Activated naive CD8-positive, alpha-beta T cell treated with anti-CD3 and anti-CD28 coated beads, Interleukin-2, amount 50 U/mL, for 24 hours (primary cell): ENCODE data around the gene F2RL1.
A peak's percentile ranks its signal among the peaks of the same experiment; 100 is the strongest.
"Not testable (repeated sequence)": the region's sequence is repeated elsewhere in the genome, so short reads cannot be mapped to it uniquely, and the experiment has no call there.

ENCODE experiments used
- ATAC-seq: fragments of 150-1000 bp; cut with Tn5 transposase; one replicate; pipeline ENCODE4 v1.10.0; 2021
- DNase-seq: peaks from one replicate; pipeline ENCODE4 v3.0.0; 2021
- H3K27ac Mint-ChIP-seq: one replicate; pipeline ENCODE4 v1.8.0; 2021; ENCODE audit warnings: mild to moderate bottlenecking, mixed read lengths
- H3K27me3 Mint-ChIP-seq: one replicate; pipeline ENCODE4 v1.8.0; 2021; ENCODE audit warnings: mixed read lengths
- H3K36me3 Mint-ChIP-seq: one replicate; pipeline ENCODE4 v1.8.0; 2021; ENCODE audit warnings: low read depth, mixed read lengths
- H3K4me1 Mint-ChIP-seq: one replicate; pipeline ENCODE4 v1.8.0; 2021; ENCODE audit warnings: mixed read lengths
- H3K4me3 Mint-ChIP-seq: one replicate; pipeline ENCODE4 v1.8.0; 2021; ENCODE audit warnings: mild to moderate bottlenecking, moderate library complexity, mixed read lengths
- H3K9me3 Mint-ChIP-seq: one replicate; pipeline ENCODE4 v1.8.0; 2021; ENCODE audit warnings: mixed read lengths

The F2RL1 gene, protein sequence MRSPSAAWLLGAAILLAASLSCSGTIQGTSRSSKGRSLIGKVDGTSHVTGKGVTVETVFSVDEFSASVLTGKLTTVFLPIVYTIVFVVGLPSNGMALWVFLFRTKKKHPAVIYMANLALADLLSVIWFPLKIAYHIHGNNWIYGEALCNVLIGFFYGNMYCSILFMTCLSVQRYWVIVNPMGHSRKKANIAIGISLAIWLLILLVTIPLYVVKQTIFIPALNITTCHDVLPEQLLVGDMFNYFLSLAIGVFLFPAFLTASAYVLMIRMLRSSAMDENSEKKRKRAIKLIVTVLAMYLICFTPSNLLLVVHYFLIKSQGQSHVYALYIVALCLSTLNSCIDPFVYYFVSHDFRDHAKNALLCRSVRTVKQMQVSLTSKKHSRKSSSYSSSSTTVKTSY

DNA sequence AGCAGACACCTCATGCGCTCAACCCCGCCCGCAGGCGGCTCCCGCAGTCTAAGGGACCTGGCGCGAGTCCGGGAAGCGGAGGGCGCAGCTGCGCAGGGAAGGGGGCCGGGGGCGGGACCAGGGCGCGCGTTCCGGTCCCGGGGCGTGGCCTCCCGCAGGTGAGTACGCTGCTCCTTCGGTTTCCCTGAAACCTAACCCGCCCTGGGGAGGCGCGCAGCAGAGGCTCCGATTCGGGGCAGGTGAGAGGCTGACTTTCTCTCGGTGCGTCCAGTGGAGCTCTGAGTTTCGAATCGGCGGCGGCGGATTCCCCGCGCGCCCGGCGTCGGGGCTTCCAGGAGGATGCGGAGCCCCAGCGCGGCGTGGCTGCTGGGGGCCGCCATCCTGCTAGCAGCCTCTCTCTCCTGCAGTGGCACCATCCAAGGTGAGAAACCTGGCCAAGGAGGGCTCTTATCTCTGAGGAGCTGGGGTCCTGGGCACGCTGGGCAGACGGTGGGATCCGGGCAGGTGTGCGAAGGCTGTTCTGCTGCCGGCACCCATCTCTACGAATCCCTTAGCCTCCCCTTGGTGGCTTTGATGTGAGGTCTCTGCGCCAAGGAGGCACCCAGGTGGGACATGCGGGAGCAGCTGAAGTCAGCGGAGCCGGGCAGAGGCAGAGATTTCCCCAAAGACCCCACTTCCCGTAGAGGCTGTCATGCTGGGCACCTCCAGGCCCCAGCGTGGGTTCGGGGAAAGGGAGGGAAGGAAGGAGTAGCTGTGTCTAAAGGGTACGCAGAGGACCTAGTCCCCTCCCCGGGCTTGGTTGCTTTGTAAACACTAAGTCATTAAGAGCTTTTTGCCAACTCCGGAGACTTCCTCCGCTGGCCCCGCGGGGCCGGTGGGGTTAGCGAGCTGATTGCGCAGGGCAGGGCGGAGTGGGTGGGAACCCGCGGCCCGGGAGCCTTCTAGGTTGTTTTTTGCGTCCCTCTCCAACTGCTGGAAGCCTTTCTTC, at the start of gene F2RL1:
F2RL1 (plus strand) TSS at position 187 of the 988 bp plus-strand sequence; CDS start at position 340, 153 bp downstream.
- Mint-ChIP-seq H3K9me3 (no peaks in the 10 kb centered on the region), H3K4me3 (peak within 1 kb of the TSS; percentile 75), H3K27ac (no peak within 1 kb of the TSS), H3K27me3 (peaks cover 38% of the 10 kb centered on the region), H3K4me1 (peaks cover 9% of the 10 kb centered on the region), H3K36me3 (no peaks in the 10 kb centered on the region)
- DNase-seq (peak; percentile 41), ATAC-seq (peak; percentile 57)

DNA sequence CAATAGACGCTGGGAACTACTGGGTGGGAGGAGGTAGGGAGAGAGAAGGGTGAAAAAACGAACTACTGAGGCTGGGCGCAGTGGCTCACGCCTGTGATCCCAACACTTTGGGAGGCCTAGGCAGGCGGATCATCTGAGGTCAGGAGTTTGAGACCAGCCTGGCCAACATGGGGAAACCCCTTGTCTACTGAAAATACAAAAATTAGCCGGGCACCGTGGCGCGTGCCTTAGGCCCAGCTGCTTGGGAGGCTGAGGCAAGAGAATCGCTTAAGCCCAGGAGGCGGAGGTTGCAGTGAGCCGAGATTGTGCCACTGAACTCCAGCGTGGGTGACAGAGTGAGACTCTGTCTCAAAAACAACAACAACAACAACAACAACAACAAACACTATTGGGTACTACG, 47.8 kb upstream of the F2RL1 start:
- H3K4me3 Mint-ChIP-seq, DNase-seq, H3K36me3 Mint-ChIP-seq, H3K4me1 Mint-ChIP-seq, H3K27me3 Mint-ChIP-seq, H3K27ac Mint-ChIP-seq, H3K9me3 Mint-ChIP-seq, ATAC-seq: not testable (repeated sequence)

DNA sequence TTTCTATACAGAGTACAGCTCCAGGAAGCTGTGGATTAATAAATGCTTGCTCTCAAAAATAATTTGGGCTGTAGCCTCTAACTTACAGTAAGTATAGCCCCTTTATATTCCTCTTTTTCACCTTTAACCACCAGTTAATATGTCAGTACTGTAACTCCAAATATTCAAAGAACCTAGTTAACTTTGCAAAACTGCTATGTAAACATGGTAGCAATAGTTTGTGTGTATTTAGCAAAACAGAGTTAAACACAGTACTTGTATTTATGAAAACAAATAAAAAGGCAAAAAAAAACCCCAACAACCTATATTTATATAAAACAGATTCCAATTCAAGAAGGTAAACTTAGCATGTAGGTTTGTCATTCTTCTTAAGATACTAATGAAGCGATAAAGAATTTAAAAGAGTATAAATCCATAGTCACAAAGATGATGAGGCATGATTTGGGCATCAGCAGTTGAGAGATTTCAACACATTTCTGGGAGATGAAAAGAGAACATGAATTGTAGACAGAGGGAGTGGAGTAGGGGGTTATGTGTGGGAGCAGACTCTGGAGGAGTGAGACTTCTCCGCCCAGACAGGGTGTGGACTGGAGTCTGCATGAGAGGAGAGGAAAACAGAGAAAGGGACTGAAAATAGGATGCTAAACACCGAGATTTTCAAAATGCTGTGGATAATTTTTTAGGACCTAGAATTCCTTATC, 47.0 kb upstream of the F2RL1 start:
- H3K36me3 Mint-ChIP-seq = no peaks in the 10 kb centered on the region
- H3K4me1 Mint-ChIP-seq = peaks cover 2% of the 10 kb centered on the region
- H3K27me3 Mint-ChIP-seq = no peaks in the 10 kb centered on the region
- ATAC-seq (no peak), DNase-seq (no peak)
- no peaks in the 10 kb centered on the region for H3K9me3 Mint-ChIP-seq
- H3K27ac Mint-ChIP-seq = no peak overlapping the region
- H3K4me3 Mint-ChIP-seq = no peak overlapping the region

DNA sequence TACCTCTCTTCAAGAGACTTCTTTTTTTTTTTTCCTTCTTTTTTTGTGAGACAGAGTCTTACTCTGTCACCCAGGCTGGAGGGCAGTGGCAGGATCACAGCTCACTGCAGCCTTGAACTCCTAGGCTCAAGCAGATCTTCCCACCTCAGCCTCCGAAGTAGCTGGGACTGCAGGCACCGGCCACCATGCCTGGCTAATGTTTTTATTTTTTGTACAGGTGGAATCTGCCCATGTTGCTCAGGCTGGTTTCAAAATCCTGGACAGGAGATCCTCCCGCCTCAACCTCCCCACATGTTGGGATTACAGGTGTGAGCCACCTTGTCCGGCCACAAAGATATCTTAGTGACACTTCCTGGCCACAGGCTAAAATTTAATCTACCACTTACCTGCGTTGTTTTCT, 42.9 kb upstream of the F2RL1 start:
- Mint-ChIP-seq H3K4me3 (no peak overlapping the region), H3K4me1 (peaks cover 2% of the 10 kb centered on the region), H3K27me3 (no peaks in the 10 kb centered on the region), H3K36me3 (no peaks in the 10 kb centered on the region), H3K9me3 (no peaks in the 10 kb centered on the region), H3K27ac (no peak overlapping the region)
- DNase-seq (no peak), ATAC-seq (no peak)

DNA sequence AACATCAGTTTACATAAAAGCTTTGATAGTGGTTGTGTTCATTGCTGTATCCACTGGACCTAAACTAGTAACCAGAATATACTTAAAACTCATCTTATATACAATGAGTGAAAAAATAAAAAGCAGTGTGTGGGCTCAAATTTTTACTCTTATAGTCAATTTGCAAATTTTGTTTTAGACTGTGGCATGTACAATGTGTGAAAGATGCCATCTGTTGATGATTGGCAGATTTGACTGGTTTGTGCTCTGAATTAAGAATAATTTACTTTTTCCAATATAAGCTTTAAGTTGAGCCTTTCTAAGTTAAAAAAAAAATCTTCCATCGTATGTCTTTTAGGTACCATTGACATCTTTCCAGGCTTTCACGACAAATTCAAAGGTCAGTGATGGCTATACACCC, 42.4 kb upstream of the F2RL1 start:
- Mint-ChIP-seq H3K27ac (no peak overlapping the region), H3K4me3 (no peak overlapping the region), H3K4me1 (peaks cover 2% of the 10 kb centered on the region), H3K9me3 (no peaks in the 10 kb centered on the region), H3K27me3 (no peaks in the 10 kb centered on the region), H3K36me3 (no peaks in the 10 kb centered on the region)
- DNase-seq (no peak), ATAC-seq (no peak)

DNA sequence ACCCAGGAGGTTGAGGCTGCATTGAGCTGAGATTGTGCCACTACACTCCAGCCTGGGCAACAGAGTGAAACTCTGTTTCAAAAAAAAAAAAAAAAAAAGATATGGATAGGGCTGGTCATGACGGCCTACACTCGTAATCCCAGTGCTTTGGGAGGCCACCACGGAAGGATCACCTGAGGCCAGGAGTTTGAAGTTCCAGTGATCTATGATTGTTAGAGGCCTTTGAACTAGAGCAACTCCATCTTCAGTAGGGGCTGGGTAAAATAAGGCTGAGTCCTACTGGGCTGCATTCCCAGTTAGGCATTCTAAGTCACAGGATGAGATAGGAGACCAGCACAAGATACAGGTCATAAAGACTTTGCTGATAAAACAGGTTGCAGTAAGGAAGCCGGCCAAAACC, 38.2 kb upstream of the F2RL1 start:
- not testable (repeated sequence) for DNase-seq, H3K36me3 Mint-ChIP-seq, ATAC-seq, H3K9me3 Mint-ChIP-seq, H3K27ac Mint-ChIP-seq, H3K27me3 Mint-ChIP-seq, H3K4me3 Mint-ChIP-seq, H3K4me1 Mint-ChIP-seq

DNA sequence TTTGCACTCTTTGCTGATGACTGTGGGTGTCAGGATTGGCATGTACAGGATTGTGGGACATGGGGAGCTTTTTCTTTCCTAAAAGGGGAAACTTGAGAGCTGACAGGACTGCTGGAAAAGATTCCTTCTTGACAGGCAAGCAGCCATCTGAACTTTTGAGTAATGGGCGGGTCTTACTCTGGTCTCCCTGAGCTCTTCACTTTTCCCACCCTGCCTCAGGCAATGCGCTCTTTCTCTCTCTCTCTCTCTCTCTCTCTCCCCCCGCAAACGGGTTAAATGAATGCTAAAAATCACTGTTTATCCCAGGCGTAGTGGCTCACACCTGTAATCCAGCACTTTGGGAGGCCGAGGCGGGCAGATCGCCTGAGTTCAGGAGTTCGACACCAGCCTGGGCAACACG, 37.1 kb upstream of the F2RL1 start:
- DNase-seq (no peak), ATAC-seq (no peak)
- Mint-ChIP-seq H3K27me3 (peaks cover 1% of the 10 kb centered on the region), H3K4me3 (no peak overlapping the region), H3K4me1 (no peaks in the 10 kb centered on the region), H3K9me3 (no peaks in the 10 kb centered on the region), H3K27ac (no peak overlapping the region), H3K36me3 (no peaks in the 10 kb centered on the region)

DNA sequence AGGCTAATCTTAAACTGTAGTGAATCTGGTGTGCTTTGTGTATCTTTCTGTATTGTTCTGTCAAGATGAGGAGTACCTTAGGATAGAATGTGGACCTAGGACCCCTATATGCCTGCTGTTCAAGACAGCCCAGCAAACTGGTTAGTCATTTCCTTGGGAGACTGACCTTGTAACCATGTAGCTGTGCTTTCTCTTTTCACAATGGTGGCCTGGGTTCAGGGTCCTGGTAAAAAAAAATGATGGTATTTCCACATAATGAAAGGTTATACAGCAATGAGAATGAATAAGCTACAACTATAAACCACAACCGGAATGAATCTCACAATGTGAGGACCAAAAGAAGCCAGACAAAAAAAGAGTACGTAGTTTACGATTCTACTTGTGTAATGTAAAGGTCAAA, 36.4 kb upstream of the F2RL1 start:
- Mint-ChIP-seq H3K4me1 (no peaks in the 10 kb centered on the region), H3K27me3 (peaks cover 1% of the 10 kb centered on the region), H3K36me3 (no peaks in the 10 kb centered on the region), H3K4me3 (no peak overlapping the region), H3K9me3 (no peaks in the 10 kb centered on the region), H3K27ac (no peak overlapping the region)
- DNase-seq (no peak), ATAC-seq (no peak)

DNA sequence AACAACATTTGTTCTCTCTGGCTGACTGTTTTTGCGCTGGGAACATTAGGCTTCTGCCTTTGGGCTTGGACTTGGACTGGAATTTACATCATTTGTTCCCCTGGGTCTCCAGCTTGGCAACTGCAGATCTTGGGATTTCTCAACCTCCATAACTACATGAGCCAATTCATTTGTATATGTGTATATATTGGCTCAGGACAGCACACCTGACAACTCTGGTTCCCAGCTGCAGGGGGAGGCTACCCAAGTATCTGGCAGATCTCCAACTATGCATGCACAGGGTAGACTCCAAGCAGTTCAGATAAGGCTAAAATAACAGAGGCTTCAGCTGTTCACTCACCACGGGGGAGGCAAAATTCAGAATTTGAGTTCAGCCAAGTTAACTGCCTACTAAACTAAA, 31.6 kb upstream of the F2RL1 start:
- no peak overlapping the region for H3K27ac Mint-ChIP-seq

DNA sequence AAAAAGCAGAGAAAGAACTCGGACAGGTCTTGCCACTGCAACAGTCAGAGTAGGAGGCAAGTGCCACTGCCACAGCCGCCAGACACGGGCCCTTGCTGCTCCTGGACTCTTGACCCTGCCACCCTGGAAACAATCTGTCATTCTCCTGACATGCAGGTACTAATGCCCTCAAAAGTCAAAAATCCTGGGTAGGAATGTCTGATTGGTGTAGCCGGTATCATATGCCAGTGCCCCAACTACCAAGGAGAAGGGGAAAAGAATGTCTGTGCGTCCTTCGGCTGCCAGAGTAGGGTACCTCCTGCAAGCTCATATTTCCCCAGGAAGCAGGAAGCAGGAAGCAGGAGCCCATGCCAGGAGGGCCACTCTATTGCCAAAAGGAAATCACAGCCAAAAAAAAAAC, 30.5 kb upstream of the F2RL1 start:
- H3K36me3 Mint-ChIP-seq = no peaks in the 10 kb centered on the region

More for the DNA sequence above, 31.6 kb upstream of the F2RL1 start:
- Mint-ChIP-seq H3K9me3 (no peaks in the 10 kb centered on the region), H3K4me3 (no peak overlapping the region), H3K27me3 (peaks cover 1% of the 10 kb centered on the region), H3K4me1 (peaks cover 14% of the 10 kb centered on the region), H3K36me3 (no peaks in the 10 kb centered on the region)
- ATAC-seq (no peak), DNase-seq (no peak)

DNA sequence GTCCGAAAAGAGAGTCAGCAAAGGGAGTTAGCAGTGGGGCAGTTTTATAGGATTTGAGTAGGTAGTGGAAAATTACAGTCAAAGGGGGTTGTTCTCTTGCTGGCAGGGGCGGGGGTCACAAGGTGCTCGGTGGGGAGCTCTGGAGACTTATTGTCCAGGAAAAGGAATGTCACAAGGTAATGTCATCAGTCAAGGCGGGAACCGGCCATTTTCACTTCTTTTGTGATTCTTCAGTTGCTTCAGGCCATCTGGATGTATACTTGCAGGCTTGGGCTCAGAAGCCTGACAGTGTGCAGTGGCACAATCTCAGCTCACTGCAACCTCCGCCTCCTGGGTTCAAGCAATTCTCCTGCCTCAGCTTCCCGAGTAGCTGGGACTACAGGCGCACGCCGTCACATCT, 29.6 kb upstream of the F2RL1 start:
- peaks cover 14% of the 10 kb centered on the region for H3K4me1 Mint-ChIP-seq
- H3K36me3 Mint-ChIP-seq, ATAC-seq, DNase-seq, H3K9me3 Mint-ChIP-seq, H3K27me3 Mint-ChIP-seq, H3K4me3 Mint-ChIP-seq, H3K27ac Mint-ChIP-seq: not testable (repeated sequence)

More for the DNA sequence above, 30.5 kb upstream of the F2RL1 start:
- peaks cover 14% of the 10 kb centered on the region for H3K4me1 Mint-ChIP-seq
- H3K4me3 Mint-ChIP-seq = no peak overlapping the region
- ATAC-seq (no peak), DNase-seq (no peak)
- H3K9me3 Mint-ChIP-seq = no peaks in the 10 kb centered on the region
- peaks cover 1% of the 10 kb centered on the region for H3K27me3 Mint-ChIP-seq
- H3K27ac Mint-ChIP-seq = no peak overlapping the region

DNA sequence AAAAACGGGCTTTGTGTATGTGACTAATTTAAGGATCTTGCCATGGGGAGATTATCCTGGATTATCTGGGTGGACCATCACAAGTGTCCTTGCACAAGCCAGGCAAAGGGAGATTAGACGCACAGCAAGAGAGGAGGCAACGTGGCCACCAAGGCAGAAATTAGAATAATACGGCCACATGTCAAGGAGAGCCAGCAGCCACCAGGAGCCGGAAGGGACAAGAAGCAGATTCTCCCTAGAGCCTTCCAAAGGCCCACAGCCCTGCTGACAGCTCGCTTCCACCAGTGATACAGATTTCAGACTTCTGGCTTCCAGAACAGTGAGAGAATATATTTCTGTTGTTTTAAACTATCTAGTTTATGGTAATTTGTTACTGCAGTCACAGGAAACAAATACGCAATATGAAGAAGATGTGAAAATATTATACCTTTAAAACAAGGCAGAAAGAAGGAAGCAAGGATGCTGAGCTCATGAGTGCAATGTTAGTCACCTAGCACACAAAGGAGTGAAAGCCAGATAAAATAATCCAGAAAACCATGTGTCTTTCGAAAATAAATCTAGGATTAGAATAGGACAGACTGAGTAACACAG, 28.7 kb upstream of the F2RL1 start:
- Mint-ChIP-seq H3K27ac (no peak overlapping the region), H3K4me1 (peaks cover 14% of the 10 kb centered on the region), H3K27me3 (no peaks in the 10 kb centered on the region), H3K4me3 (no peak overlapping the region), H3K9me3 (no peaks in the 10 kb centered on the region), H3K36me3 (no peaks in the 10 kb centered on the region)
- ATAC-seq = peak; percentile 21
- no peak for DNase-seq

DNA sequence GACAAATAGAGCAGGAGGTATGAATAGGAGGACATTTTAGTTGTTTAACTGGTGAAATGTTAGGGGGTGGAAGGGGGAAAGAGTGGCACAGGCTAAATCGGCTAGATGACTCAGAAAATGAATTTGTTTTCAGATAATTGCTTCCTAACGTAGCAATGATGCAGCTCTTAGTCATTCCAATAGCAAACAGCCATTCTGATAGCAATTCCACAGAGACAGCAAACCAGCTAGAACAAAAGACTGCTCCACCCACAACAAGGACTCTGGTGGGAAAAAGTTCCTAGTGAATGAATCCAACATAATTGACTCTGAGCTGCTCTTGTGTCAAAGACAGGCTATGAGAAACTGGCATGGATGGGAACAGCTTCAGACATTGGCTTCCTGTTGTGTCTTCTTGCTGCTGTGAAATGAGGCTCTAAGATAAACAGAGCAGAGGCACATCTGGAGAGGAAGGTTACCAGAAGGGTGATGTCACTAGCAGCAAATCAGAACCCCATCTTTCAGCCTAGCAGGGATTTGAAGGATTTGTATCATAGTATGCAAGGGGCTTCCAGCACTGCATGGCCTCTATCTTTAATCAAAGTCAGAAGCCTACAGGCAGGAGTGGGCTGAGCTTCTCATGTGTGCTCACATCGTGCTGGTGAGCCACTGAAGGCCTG, 28.1 kb upstream of the F2RL1 start:
- peak; percentile 80 for ATAC-seq
- Mint-ChIP-seq H3K36me3 (no peaks in the 10 kb centered on the region), H3K9me3 (no peaks in the 10 kb centered on the region), H3K4me1 (peaks cover 14% of the 10 kb centered on the region), H3K27me3 (no peaks in the 10 kb centered on the region), H3K4me3 (no peak overlapping the region), H3K27ac (peak overlapping the region; percentile 36)
- DNase-seq = no peak

DNA sequence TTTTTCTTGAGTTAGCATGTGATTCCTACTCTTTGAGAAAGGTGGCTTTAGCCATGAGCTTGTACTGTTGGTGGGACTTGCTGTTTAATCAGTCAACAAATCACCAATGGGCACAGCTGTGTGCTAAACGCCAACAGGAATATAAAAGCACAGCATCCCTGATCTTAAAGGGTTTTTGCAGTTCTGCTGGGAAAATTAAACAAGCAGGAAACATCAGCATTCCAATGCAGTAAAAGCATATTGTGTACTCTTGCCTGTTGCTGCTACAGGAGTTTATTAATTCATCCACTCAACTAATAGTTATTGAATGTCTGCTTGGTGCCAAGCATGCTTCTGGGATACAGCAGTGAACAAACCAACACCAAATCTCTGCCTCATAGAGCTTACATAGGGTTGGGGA, 27.4 kb upstream of the F2RL1 start:
- Mint-ChIP-seq H3K36me3 (no peaks in the 10 kb centered on the region), H3K4me1 (peaks cover 14% of the 10 kb centered on the region), H3K4me3 (no peak overlapping the region), H3K9me3 (no peaks in the 10 kb centered on the region), H3K27me3 (no peaks in the 10 kb centered on the region), H3K27ac (no peak overlapping the region)
- DNase-seq (no peak), ATAC-seq (no peak)
